DMS 273 (cell line): ENCODE measurements around the gene PTCRA.
"Not testable (repeated sequence)": the region's sequence is repeated elsewhere in the genome, so short reads cannot be mapped to it uniquely, and the experiment has no call there.

Experiments used
- DNase-seq: peaks from one replicate; lab custom pipeline; 2025; ENCODE audit not compliant: unreplicated experiment; lab: John Stamatoyannopoulos, UW

The PTCRA gene

GRCh38 chr6:42915732-42916131, at the start of gene PTCRA:
Gene PTCRA, plus strand, starts transcription at chr6:42916053. Its CDS starts 17 bp downstream, at chr6:42916070.
- DNase-seq: no peak

GRCh38 chr6:42870145-42870936, 45.5 kb upstream of the PTCRA start:
- no peak for DNase-seq

- no peak for DNase-seq
These were observed 44.1 kb upstream of the PTCRA start for GRCh38 chr6:42871711-42872110.

GRCh38 chr6:42873313-42873712, 42.5 kb upstream of the PTCRA start:
- no peak for DNase-seq

- no peak for DNase-seq
These were observed 38.2 kb upstream of the PTCRA start for GRCh38 chr6:42877695-42878094.

- peak; percentile 95 for DNase-seq
These were observed 36.2 kb upstream of the PTCRA start, which contains the start of gene RPL7L1 for GRCh38 chr6:42879372-42880239. Gene RPL7L1, plus strand, starts transcription at chr6:42879616. Its CDS starts 295 bp downstream, at chr6:42879911.

- DNase-seq: not testable (repeated sequence)
These were observed 35.5 kb upstream of the PTCRA start for GRCh38 chr6:42880240-42880817.

- DNase-seq: peak; percentile 24
These were observed 35.0 kb upstream of the PTCRA start for GRCh38 chr6:42880871-42881270.

- no peak for DNase-seq
These were observed 30.2 kb upstream of the PTCRA start for GRCh38 chr6:42885702-42886101.

- not testable (repeated sequence) for DNase-seq
These were observed 27.7 kb upstream of the PTCRA start for GRCh38 chr6:42888201-42888600.

- DNase-seq: peak; percentile 71
These were observed 26.0 kb upstream of the PTCRA start for GRCh38 chr6:42889815-42890214.

- peak; percentile 95 for DNase-seq
These were observed 25.3 kb upstream of the PTCRA start for GRCh38 chr6:42890311-42891198.

GRCh38 chr6:42891199-42891722, 24.6 kb upstream of the PTCRA start:
- no peak for DNase-seq

GRCh38 chr6:42894041-42894828, 21.6 kb upstream of the PTCRA start:
- not testable (repeated sequence) for DNase-seq

- no peak for DNase-seq
These were observed 19.6 kb upstream of the PTCRA start for GRCh38 chr6:42896178-42896719.

- DNase-seq: peak; percentile 92
These were observed 16.9 kb upstream of the PTCRA start for GRCh38 chr6:42898891-42899361.

- no peak for DNase-seq
These were observed 16.0 kb upstream of the PTCRA start for GRCh38 chr6:42899871-42900270.

- DNase-seq: peak; percentile 93
These were observed 14.3 kb upstream of the PTCRA start for GRCh38 chr6:42901538-42901957.
